ENCODE data around the gene TPPP.

TPPP gene

GRCh38 chr5:622946-623522, 70.1 kb downstream of the TPPP start:
- DNase-seq, result no peak

GRCh38 chr5:622359-622758, 70.8 kb downstream of the TPPP start:
- DNase-seq, result no peak

- DNase-seq, result no peak
Measured at GRCh38 chr5:621341-621761, 71.8 kb downstream of the TPPP start.

GRCh38 chr5:620586-621180, 72.5 kb downstream of the TPPP start:
- no peak for DNase-seq

GRCh38 chr5:620152-620551, 73.0 kb downstream of the TPPP start:
- DNase-seq, result no peak

GRCh38 chr5:619444-619843, 73.7 kb downstream of the TPPP start:
- DNase-seq, result no peak

- DNase-seq, result no peak
Measured at GRCh38 chr5:618450-618849, 74.7 kb downstream of the TPPP start.

- DNase-seq, result no peak
Measured at GRCh38 chr5:617896-618295, 75.3 kb downstream of the TPPP start.

- DNase-seq, result no peak
Measured at GRCh38 chr5:616484-617039, 76.6 kb downstream of the TPPP start.

- DNase-seq, result no peak
Measured at GRCh38 chr5:612498-613424, 80.4 kb downstream of the TPPP start.

- peak; percentile 92 for DNase-seq
Measured at GRCh38 chr5:611731-612486, 81.2 kb downstream of the TPPP start, which contains the start of gene CEP72. Gene CEP72 (plus strand): TSS chr5:612340. CDS start chr5:612362, 22 bp downstream.

GRCh38 chr5:610744-611730, 82.1 kb downstream of the TPPP start:
- DNase-seq, result no peak

GRCh38 chr5:610011-610743, 83.0 kb downstream of the TPPP start:
- DNase-seq, result no peak

All from stimulated activated naive CD4-positive, alpha-beta T cell treated with Interleukin-2 at 50 U/mL for 16 hours (primary cell).